Astrocyte (in vitro differentiated cells and primary cell): ENCODE measurements around the gene CLK4. TPM values are rescaled to one million over a fixed set of nuclear protein-coding genes. Genes with fewer than 3 reads are reported as not detected.
A peak's percentile ranks its signal among the peaks of the same experiment; 100 is the strongest.

Source experiments
- DNase-seq: peaks from one replicate; pipeline ENCODE4 v3.0.0-alpha.2; 2010; ENCODE audit warnings: low read depth
- FAIRE-seq: peaks from 2 replicates; lab custom pipeline; 2011; peaks lifted over from hg19 to GRCh38; lab: Jason Lieb, UNC
- H2AFZ ChIP-seq: 2 replicates; pipeline ENCODE4 v1.6.0; 2012; ENCODE audit warnings: low read depth, low read length, inconsistent platforms
- H3K27ac ChIP-seq: 2 replicates; pipeline ENCODE4 v1.5.1; 2011; ENCODE audit warnings: low read depth, low read length, inconsistent platforms
- H3K27me3 ChIP-seq: 2 replicates; pipeline ENCODE4 v1.6.0; 2011; ENCODE audit warnings: low read length, inconsistent platforms; ENCODE audit not compliant: insufficient read depth
- H3K36me3 ChIP-seq: 2 replicates; pipeline ENCODE4 v1.5.1; 2011; ENCODE audit warnings: low read length, inconsistent platforms; ENCODE audit not compliant: insufficient read depth
- H3K4me1 ChIP-seq: 2 replicates; pipeline ENCODE4 v1.5.1; 2011; ENCODE audit warnings: low read length, inconsistent platforms; ENCODE audit not compliant: insufficient read depth
- H3K4me2 ChIP-seq: 2 replicates; pipeline ENCODE4 v1.6.0; 2012; ENCODE audit warnings: low read length, inconsistent platforms
- H3K4me3 ChIP-seq: 2 replicates; pipeline ENCODE4 v1.5.1; 2011; ENCODE audit warnings: low read depth, mild to moderate bottlenecking, low read length, inconsistent platforms; ENCODE audit not compliant: insufficient read depth
- H3K79me2 ChIP-seq: 2 replicates; pipeline ENCODE4 v1.6.0; 2012; ENCODE audit warnings: mild to moderate bottlenecking, low read length, inconsistent platforms; ENCODE audit not compliant: insufficient read depth
- H3K9ac ChIP-seq: 2 replicates; pipeline ENCODE4 v1.6.0; 2012; ENCODE audit warnings: mild to moderate bottlenecking, low read length, inconsistent platforms
- H3K9me3 ChIP-seq: 2 replicates; pipeline ENCODE4 v1.5.1; 2012; ENCODE audit warnings: low read depth, mild to moderate bottlenecking, low read length, inconsistent platforms; ENCODE audit not compliant: insufficient read depth
- H4K20me1 ChIP-seq: 2 replicates; pipeline ENCODE4 v1.6.0; 2012; ENCODE audit warnings: low read length, inconsistent platforms; ENCODE audit not compliant: insufficient read depth
- H3K27ac Mint-ChIP-seq: one replicate; pipeline ENCODE4 v1.8.0; 2021; ENCODE audit warnings: mild to moderate bottlenecking, mixed read lengths; ENCODE audit not compliant: unreplicated experiment
- H3K27me3 Mint-ChIP-seq: one replicate; pipeline ENCODE4 v1.8.0; 2021; ENCODE audit warnings: low read depth, mixed read lengths; ENCODE audit not compliant: unreplicated experiment
- H3K36me3 Mint-ChIP-seq: one replicate; pipeline ENCODE4 v1.8.0; 2021; ENCODE audit warnings: low read depth, mixed read lengths; ENCODE audit not compliant: unreplicated experiment
- H3K4me1 Mint-ChIP-seq: one replicate; pipeline ENCODE4 v1.8.0; 2021; ENCODE audit warnings: low read depth, mixed read lengths; ENCODE audit not compliant: unreplicated experiment
- H3K4me3 Mint-ChIP-seq: one replicate; pipeline ENCODE4 v1.8.0; 2021; ENCODE audit warnings: mild to moderate bottlenecking, moderate library complexity, mixed read lengths; ENCODE audit not compliant: unreplicated experiment
- H3K9me3 Mint-ChIP-seq: one replicate; pipeline ENCODE4 v1.8.0; 2021; ENCODE audit warnings: mild to moderate bottlenecking, mixed read lengths; ENCODE audit not compliant: unreplicated experiment
- EZH2 ChIP-seq: IDR thresholded peaks from 2 replicates; pipeline ENCODE4 v1.6.1; 2012; ENCODE audit warnings: mild to moderate bottlenecking, low read length, inconsistent platforms; ENCODE audit not compliant: insufficient read depth
- total RNA-seq: library from RNA; stranded (reverse); gene quantifications from 2 replicates; pipeline ENCODE4 v1.2.1, GENCODE V29; 2021
- TF ChIP-seq, protein P1 (sequence below): IDR thresholded peaks from 2 replicates; pipeline ENCODE4 v1.5.1; 2011; ENCODE audit warnings: low read depth, mild to moderate bottlenecking, inconsistent platforms, low read length, moderate library complexity; ENCODE audit not compliant: insufficient read depth

The CLK4 gene
- total RNA-seq, 1 donor from 2014 or later: 16.5 TPM

DNA sequence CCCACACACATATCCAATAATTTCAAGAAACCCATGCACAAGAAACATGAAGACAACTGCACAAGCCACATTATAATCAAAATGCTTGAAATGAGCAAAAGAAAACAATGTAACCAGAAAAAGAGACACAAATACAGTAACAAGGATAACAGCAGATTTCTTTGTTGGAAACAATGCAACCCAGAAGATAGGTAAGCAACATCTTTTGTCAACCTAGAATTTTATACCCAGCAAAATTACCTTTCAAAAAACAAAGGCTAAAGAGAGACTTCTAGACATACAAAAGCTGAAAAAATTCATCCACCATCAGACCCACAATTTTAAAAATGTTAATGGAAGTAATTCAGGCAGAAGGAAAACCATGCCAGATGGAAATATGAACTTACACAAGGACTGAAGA is 31.7 kb downstream of the CLK4 start:
- no peaks in the 10 kb centered on the region for H3K79me2 ChIP-seq
- no peak overlapping the region for H3K4me2 ChIP-seq
- Mint-ChIP-seq H3K36me3 (peaks cover 24% of the 10 kb centered on the region), H3K4me1 (no peaks in the 10 kb centered on the region), H3K27me3 (peaks cover 7% of the 10 kb centered on the region), H3K27ac (no peak overlapping the region), H3K4me3 (no peak overlapping the region), H3K9me3 (peaks cover 11% of the 10 kb centered on the region)
- FAIRE-seq (no peak), DNase-seq (no peak)
- H3K4me3 ChIP-seq: no peak overlapping the region
- TF ChIP-seq, protein P1, sequence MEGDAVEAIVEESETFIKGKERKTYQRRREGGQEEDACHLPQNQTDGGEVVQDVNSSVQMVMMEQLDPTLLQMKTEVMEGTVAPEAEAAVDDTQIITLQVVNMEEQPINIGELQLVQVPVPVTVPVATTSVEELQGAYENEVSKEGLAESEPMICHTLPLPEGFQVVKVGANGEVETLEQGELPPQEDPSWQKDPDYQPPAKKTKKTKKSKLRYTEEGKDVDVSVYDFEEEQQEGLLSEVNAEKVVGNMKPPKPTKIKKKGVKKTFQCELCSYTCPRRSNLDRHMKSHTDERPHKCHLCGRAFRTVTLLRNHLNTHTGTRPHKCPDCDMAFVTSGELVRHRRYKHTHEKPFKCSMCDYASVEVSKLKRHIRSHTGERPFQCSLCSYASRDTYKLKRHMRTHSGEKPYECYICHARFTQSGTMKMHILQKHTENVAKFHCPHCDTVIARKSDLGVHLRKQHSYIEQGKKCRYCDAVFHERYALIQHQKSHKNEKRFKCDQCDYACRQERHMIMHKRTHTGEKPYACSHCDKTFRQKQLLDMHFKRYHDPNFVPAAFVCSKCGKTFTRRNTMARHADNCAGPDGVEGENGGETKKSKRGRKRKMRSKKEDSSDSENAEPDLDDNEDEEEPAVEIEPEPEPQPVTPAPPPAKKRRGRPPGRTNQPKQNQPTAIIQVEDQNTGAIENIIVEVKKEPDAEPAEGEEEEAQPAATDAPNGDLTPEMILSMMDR: no peak
- TF ChIP-seq EZH2: no peak
- no peak overlapping the region for H3K9ac ChIP-seq
- no peak overlapping the region for H3K27ac ChIP-seq
- H2AFZ ChIP-seq: no peak overlapping the region
- H3K9me3 ChIP-seq: no peaks in the 10 kb centered on the region
- peaks cover 4% of the 10 kb centered on the region for H4K20me1 ChIP-seq
- no peaks in the 10 kb centered on the region for H3K36me3 ChIP-seq
- H3K4me1 ChIP-seq: no peaks in the 10 kb centered on the region
- H3K27me3 ChIP-seq: peaks cover 9% of the 10 kb centered on the region

DNA sequence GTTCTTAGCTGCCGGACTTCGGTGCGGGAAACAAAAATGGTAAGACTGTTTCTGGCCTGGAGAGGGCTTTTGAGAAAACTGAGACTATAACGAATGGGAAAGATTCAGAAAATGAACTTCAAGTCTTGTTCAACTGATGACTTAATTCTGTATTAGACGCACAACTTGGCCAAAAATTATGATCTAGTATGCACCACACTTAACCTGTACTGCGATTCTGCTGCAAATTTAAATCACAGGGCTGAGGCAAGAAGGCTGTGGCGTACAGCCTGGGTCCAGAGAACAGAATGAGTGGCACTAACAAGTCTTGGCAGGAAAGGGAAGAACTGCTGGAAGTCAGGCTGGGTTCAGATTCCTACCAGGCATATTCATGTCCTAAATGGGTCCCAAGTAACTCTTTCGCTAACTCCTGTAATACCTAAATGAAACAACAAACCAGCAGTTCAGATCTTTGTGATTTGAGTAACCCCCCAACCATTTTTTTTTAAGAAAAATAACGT is 35.9 kb downstream of the CLK4 start:
- H3K4me1 Mint-ChIP-seq: no peaks in the 10 kb centered on the region
- DNase-seq (no peak), FAIRE-seq (no peak)
- Histone ChIP-seq H3K36me3 (no peaks in the 10 kb centered on the region), H3K27me3 (peaks cover 39% of the 10 kb centered on the region), H4K20me1 (peaks cover 4% of the 10 kb centered on the region), H3K4me2 (peak overlapping the region; percentile 79), H3K4me3 (no peak overlapping the region), H3K27ac (no peak overlapping the region), H3K4me1 (no peaks in the 10 kb centered on the region), H2AFZ (no peak overlapping the region), H3K79me2 (no peaks in the 10 kb centered on the region), H3K9me3 (no peaks in the 10 kb centered on the region), H3K9ac (no peak overlapping the region)
- H3K36me3 Mint-ChIP-seq: peaks cover 8% of the 10 kb centered on the region
- H3K4me3 Mint-ChIP-seq: peak overlapping the region; percentile 77
- H3K27ac Mint-ChIP-seq: no peak overlapping the region
- peaks cover 7% of the 10 kb centered on the region for H3K9me3 Mint-ChIP-seq
- TF ChIP-seq EZH2: no peak
- TF ChIP-seq, protein P1: no peak
- H3K27me3 Mint-ChIP-seq: peaks cover 41% of the 10 kb centered on the region

DNA sequence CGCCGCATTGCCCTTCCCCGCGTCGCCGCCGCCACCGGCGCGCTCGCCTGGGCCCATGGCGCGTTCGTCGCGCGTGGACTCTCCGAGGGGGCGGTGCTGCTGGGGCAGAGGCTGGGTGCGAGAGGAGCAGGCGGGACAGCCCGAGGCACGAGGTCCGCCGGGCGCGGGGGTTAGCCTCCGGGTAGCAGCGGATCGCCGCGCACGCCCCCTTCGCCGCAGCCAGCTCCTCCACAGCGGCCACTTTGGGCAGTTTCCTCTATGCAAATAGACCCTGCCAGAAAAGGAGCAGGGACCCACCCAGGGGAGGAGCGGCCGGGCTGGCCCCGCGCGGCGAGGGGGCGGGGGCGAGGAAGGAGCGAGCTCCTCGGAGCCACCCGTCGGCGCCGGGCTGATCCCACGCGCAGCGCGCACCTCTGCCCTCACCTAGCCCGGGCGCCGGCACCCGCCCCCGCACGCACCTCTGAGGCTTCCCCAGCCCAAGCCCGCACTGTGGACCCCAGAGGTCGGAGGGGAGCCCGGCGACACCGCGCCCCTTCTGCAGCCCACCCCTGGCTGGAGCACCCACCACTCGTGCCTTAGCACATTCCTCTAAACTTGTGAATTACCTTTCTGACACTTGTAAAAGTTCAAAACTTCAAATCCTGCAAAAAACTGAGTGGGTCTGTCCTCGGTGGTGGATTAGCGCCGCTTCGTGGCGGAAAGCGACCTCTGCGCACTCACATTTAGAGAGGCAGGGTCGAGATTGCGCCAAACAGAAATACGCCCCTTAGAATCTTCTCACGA is 36.5 kb downstream of the CLK4 start, which contains the start of gene COL23A1:
Gene COL23A1 (minus strand): TSS at position 253 of the 783 bp plus-strand sequence.
- H3K9me3 ChIP-seq: peaks cover 3% of the 10 kb centered on the region
- peak within 1 kb of the TSS; percentile 60 for H2AFZ ChIP-seq
- peaks cover 7% of the 10 kb centered on the region for H3K9me3 Mint-ChIP-seq
- peak; percentile 36 for DNase-seq
- H3K4me2 ChIP-seq: peak within 1 kb of the TSS; percentile 79
- peak within 1 kb of the TSS; percentile 77 for H3K4me3 Mint-ChIP-seq
- H3K27ac Mint-ChIP-seq: no peak within 1 kb of the TSS
- TF ChIP-seq EZH2: peak; percentile 79
- TF ChIP-seq, protein P1: peak; percentile 64
- H3K36me3 ChIP-seq: no peaks in the 10 kb centered on the region
- no peaks in the 10 kb centered on the region for H3K4me1 ChIP-seq
- peaks cover 8% of the 10 kb centered on the region for H3K36me3 Mint-ChIP-seq
- peaks cover 39% of the 10 kb centered on the region for H3K27me3 ChIP-seq
- FAIRE-seq: no peak
- peaks cover 4% of the 10 kb centered on the region for H4K20me1 ChIP-seq
- H3K79me2 ChIP-seq: no peaks in the 10 kb centered on the region
- peaks cover 46% of the 10 kb centered on the region for H3K27me3 Mint-ChIP-seq
- no peak within 1 kb of the TSS for H3K9ac ChIP-seq
- peak within 1 kb of the TSS; percentile 39 for H3K4me3 ChIP-seq
- no peak within 1 kb of the TSS for H3K27ac ChIP-seq
- no peaks in the 10 kb centered on the region for H3K4me1 Mint-ChIP-seq
